ENCODE measurements around the gene RTP3.

RTP3 gene

DNA sequence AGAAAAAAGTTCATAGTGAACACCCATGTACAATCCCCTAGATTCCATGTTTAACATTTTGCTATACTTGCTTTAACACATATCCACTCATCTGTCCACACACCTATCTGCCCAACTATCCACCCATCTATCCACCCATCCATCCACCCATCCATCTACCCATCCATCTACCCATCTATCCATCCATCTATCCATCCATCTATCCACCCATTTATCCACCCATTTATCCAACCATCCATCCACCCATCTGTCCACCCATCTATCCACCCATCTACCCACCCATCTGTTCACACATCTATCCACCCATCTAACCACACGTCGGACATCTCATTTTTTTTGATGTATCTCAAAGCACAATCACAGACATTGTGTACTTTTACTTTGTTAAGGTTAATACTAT, 25.8 kb downstream of the RTP3 start:
- Histone ChIP-seq H3K4me3 (IDR thresholded peaks at IDR 0.05; ENCODE audit: insufficient read depth, low read depth, low read length) (no peak overlapping the region), H3K4me1 (ENCODE audit: low read depth, poor library complexity, severe bottlenecking) (no peaks in the 10 kb centered on the region), H3K79me2 (ENCODE audit: insufficient read depth, low read depth) (no peaks in the 10 kb centered on the region), H3K9ac (no peak overlapping the region), H4K20me1 (ENCODE audit: insufficient read depth) (no peaks in the 10 kb centered on the region), H2AFZ (ENCODE audit: low read depth) (no peak overlapping the region), H3K36me3 (ENCODE audit: insufficient read depth) (no peaks in the 10 kb centered on the region), H3K27ac (no peak overlapping the region), H3K4me2 (no peak overlapping the region), H3K27me3 (ENCODE audit: insufficient read depth, low read depth) (no peaks in the 10 kb centered on the region)
- TF ChIP-seq, protein P1, sequence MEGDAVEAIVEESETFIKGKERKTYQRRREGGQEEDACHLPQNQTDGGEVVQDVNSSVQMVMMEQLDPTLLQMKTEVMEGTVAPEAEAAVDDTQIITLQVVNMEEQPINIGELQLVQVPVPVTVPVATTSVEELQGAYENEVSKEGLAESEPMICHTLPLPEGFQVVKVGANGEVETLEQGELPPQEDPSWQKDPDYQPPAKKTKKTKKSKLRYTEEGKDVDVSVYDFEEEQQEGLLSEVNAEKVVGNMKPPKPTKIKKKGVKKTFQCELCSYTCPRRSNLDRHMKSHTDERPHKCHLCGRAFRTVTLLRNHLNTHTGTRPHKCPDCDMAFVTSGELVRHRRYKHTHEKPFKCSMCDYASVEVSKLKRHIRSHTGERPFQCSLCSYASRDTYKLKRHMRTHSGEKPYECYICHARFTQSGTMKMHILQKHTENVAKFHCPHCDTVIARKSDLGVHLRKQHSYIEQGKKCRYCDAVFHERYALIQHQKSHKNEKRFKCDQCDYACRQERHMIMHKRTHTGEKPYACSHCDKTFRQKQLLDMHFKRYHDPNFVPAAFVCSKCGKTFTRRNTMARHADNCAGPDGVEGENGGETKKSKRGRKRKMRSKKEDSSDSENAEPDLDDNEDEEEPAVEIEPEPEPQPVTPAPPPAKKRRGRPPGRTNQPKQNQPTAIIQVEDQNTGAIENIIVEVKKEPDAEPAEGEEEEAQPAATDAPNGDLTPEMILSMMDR (conservative IDR thresholded peaks at IDR 0.05; ENCODE audit: low read depth, low read length): no peak

DNA sequence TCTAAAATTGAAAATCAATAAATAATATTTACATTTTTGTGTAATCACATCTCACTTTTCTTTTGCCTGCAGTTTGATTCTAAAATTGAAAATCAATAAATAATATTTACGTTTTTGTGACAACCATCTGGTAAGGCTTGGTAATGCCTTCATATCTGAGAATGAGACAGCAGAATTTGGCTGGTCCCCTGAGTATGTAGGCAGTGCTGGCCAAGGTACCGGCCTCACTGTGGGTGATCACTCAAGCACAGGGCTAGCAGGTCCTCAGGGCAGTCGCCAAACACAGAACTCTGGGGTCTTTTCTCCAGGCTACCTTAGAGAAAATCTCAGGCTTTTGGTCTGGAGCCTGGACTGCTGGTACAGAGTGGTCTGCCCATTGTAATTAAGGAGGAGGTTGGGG, 26.2 kb downstream of the RTP3 start:
- Histone ChIP-seq H3K27ac (no peak overlapping the region), H3K4me1 (ENCODE audit: low read depth, poor library complexity, severe bottlenecking) (no peaks in the 10 kb centered on the region), H3K79me2 (ENCODE audit: insufficient read depth, low read depth) (no peaks in the 10 kb centered on the region), H4K20me1 (ENCODE audit: insufficient read depth) (no peaks in the 10 kb centered on the region), H3K4me3 (IDR thresholded peaks at IDR 0.05; ENCODE audit: insufficient read depth, low read depth, low read length) (no peak overlapping the region), H2AFZ (ENCODE audit: low read depth) (no peak overlapping the region), H3K27me3 (ENCODE audit: insufficient read depth, low read depth) (no peaks in the 10 kb centered on the region), H3K4me2 (no peak overlapping the region), H3K9ac (no peak overlapping the region), H3K36me3 (ENCODE audit: insufficient read depth) (no peaks in the 10 kb centered on the region)
- TF ChIP-seq, protein P1 (conservative IDR thresholded peaks at IDR 0.05; ENCODE audit: low read depth, low read length): no peak

DNA sequence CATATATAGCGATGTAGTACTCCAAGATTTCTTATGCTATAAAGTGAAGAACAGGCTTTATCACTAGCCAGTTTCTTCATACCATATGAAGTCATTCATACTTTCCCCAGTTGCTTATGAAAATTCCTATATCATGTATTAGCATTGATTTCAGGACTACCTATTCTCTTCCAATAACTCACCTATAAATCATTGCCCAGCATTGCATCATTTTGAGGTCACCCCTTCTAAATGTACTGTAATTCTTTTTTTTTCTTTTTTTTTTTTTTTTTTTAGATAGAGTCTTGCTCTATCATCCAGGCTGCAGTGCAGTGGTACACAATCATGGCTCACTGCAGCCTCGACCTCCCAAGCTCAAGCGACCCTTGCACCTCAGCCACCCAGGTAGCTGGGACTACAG, 27.1 kb downstream of the RTP3 start:
- no peak overlapping the region for H2AFZ ChIP-seq (ENCODE audit: low read depth)
- TF ChIP-seq, protein P1 (conservative IDR thresholded peaks at IDR 0.05; ENCODE audit: low read depth, low read length): no peak
- no peaks in the 10 kb centered on the region for H4K20me1 ChIP-seq (ENCODE audit: insufficient read depth)
- no peak overlapping the region for H3K4me3 ChIP-seq (IDR thresholded peaks at IDR 0.05; ENCODE audit: insufficient read depth, low read depth, low read length)
- H3K27me3 ChIP-seq (ENCODE audit: insufficient read depth, low read depth): no peaks in the 10 kb centered on the region
- H3K27ac ChIP-seq: no peak overlapping the region
- no peaks in the 10 kb centered on the region for H3K79me2 ChIP-seq (ENCODE audit: insufficient read depth, low read depth)
- no peak overlapping the region for H3K9ac ChIP-seq
- H3K4me1 ChIP-seq (ENCODE audit: low read depth, poor library complexity, severe bottlenecking): no peaks in the 10 kb centered on the region
- no peak overlapping the region for H3K4me2 ChIP-seq
- no peaks in the 10 kb centered on the region for H3K36me3 ChIP-seq (ENCODE audit: insufficient read depth)

DNA sequence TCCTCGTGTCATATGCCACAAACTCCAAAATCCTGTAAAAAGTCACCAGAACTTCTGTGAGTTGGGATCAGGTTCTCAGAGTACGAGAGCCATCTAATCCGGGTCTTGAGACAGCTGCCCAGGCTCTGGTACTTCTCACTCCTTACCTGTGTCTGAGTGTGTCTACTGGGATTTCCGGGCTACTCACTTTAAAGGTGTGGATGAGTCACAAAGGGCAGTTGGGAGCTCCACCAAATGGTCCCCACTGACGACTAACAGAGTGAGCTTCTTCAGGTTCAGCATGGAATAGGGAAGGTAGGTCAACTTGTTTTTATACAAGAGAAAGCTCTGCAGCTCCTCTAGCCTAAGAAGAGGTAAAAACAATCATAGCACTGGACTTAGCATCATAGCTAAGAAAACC, 29.5 kb downstream of the RTP3 start:
- no peak overlapping the region for H3K9ac ChIP-seq
- H3K79me2 ChIP-seq (ENCODE audit: insufficient read depth, low read depth): no peaks in the 10 kb centered on the region
- no peak overlapping the region for H3K4me3 ChIP-seq (IDR thresholded peaks at IDR 0.05; ENCODE audit: insufficient read depth, low read depth, low read length)
- H3K4me2 ChIP-seq: no peak overlapping the region
- H3K4me1 ChIP-seq (ENCODE audit: low read depth, poor library complexity, severe bottlenecking): no peaks in the 10 kb centered on the region
- no peaks in the 10 kb centered on the region for H3K27me3 ChIP-seq (ENCODE audit: insufficient read depth, low read depth)
- no peak overlapping the region for H3K27ac ChIP-seq
- TF ChIP-seq, protein P1 (conservative IDR thresholded peaks at IDR 0.05; ENCODE audit: low read depth, low read length): no peak
- no peaks in the 10 kb centered on the region for H3K36me3 ChIP-seq (ENCODE audit: insufficient read depth)
- no peaks in the 10 kb centered on the region for H4K20me1 ChIP-seq (ENCODE audit: insufficient read depth)
- H2AFZ ChIP-seq (ENCODE audit: low read depth): no peak overlapping the region

DNA sequence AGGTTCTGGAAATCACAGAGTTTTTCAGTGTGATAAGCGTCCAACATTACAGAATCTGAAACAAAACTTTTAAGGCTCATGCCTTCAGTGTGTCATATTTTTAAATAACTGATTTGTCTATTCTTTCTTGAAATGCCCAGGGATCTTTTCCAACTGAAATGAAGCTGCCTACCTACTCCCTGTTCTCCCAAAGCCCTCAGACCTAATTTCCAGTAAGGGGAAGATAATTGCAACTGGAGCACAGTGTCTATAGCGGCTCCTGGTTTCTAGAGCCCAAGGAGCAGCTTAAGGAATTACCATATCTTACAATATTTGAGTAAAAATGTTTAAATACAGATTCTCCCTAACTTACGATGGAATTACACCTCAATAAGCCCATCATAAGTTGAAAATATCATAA, 35.3 kb downstream of the RTP3 start:
- H3K9ac ChIP-seq: no peak overlapping the region
- no peak overlapping the region for H3K27ac ChIP-seq
- H4K20me1 ChIP-seq (ENCODE audit: insufficient read depth): no peaks in the 10 kb centered on the region
- H3K36me3 ChIP-seq (ENCODE audit: insufficient read depth): no peaks in the 10 kb centered on the region
- no peak overlapping the region for H3K4me2 ChIP-seq
- no peak overlapping the region for H2AFZ ChIP-seq (ENCODE audit: low read depth)
- TF ChIP-seq, protein P1 (conservative IDR thresholded peaks at IDR 0.05; ENCODE audit: low read depth, low read length): no peak
- H3K79me2 ChIP-seq (ENCODE audit: insufficient read depth, low read depth): no peaks in the 10 kb centered on the region
- H3K4me3 ChIP-seq (IDR thresholded peaks at IDR 0.05; ENCODE audit: insufficient read depth, low read depth, low read length): no peak overlapping the region
- no peaks in the 10 kb centered on the region for H3K27me3 ChIP-seq (ENCODE audit: insufficient read depth, low read depth)
- peaks cover 18% of the 10 kb centered on the region for H3K4me1 ChIP-seq (ENCODE audit: low read depth, poor library complexity, severe bottlenecking)

Measured in KMS-11 (cell line).